Lower lobe of right lung (tissue), 2 donors: ENCODE data around the gene LDLR. TPM values are rescaled to one million over a fixed set of nuclear protein-coding genes. Genes with fewer than 3 reads are reported as not detected.
"Not testable (repeated sequence)": the region's sequence is repeated elsewhere in the genome, so short reads cannot be mapped to it uniquely, and the experiment has no call there.

Experiments
- ATAC-seq, 2 donors: fragments of 200-7000 bp; cut with Tn5 transposase; one replicate each; pipeline ENCODE4 v1.9.1; 2020 to 2022; ENCODE audit warnings: mild to moderate bottlenecking in 2 of 2, moderate library complexity in 2 of 2
- DNase-seq: peaks from one replicate; pipeline ENCODE4 v3.0.0-alpha.2; 2020
- H3K27ac ChIP-seq: fragments of 200-600 bp; one replicate; pipeline ENCODE4 v1.8.0; 2022
- H3K27me3 ChIP-seq: fragments of 200-600 bp; one replicate; pipeline ENCODE4 v1.8.0; 2022; ENCODE audit warnings: low read depth
- H3K36me3 ChIP-seq: fragments of 200-600 bp; one replicate; pipeline ENCODE4 v1.8.0; 2022; ENCODE audit warnings: mild to moderate bottlenecking
- H3K4me1 ChIP-seq: fragments of 200-600 bp; one replicate; pipeline ENCODE4 v1.8.0; 2022
- H3K4me3 ChIP-seq: fragments of 200-600 bp; one replicate; pipeline ENCODE4 v1.8.0; 2022; ENCODE audit warnings: mild to moderate bottlenecking
- H3K9me3 ChIP-seq: fragments of 200-600 bp; one replicate; pipeline ENCODE4 v1.8.0; 2022
- intact Hi-C: fragments of 100-400 bp; cut with DNase I; formaldehyde crosslinking; loops from one replicate; pipeline ENCODE4 v1.11.0; 2022
- total RNA-seq: library from RNA; stranded (reverse); fragmentation: NEBNext Ultra II Directional; extraction: Animal tissue kit (Norgen Biotek cat#: 25700); gene quantifications from one replicate; pipeline ENCODE4 v1.2.1, GENCODE V29; 2021
- TF ChIP-seq, protein P1 (sequence below): fragments of 200-600 bp; IDR thresholded peaks from one replicate; pipeline ENCODE4 v1.8.0; 2022; ENCODE audit warnings: antibody characterized with exemption, mild to moderate bottlenecking
- donor health status: DM: no; HTN: yes; CAD: no; lungs with severe emphysema.

The LDLR gene
- total RNA-seq, 1 donor from 2014 or later = 147 TPM

DNA sequence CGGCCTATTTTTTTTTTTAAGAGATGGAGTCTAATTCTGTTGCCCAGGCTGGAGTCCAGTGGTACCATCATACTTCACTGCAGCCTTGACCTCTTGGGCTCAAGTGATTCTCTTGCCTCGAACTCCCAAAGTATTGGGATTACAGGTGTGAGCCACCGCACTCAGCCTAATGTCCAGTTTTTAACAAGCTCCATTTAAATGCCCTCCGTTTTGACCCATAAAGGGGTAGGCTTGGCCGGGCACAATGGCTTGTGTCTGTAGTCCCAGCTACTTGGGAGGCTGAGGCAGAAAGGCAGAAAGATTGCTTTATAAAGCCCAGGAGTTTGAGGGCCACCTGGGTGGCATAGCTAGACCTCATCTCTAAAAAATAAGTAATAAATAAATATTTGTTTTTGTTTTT lies 11.8 kb downstream of the LDLR start:
- Histone ChIP-seq H3K4me1 (peaks cover 17% of the 10 kb centered on the region), H3K36me3 (peaks cover 64% of the 10 kb centered on the region), H3K4me3 (no peak overlapping the region), H3K27ac (no peak overlapping the region), H3K27me3 (no peaks in the 10 kb centered on the region), H3K9me3 (no peaks in the 10 kb centered on the region)
- intact Hi-C loops = no loop called here
- no peak for DNase-seq
- no peak for ATAC-seq
- TF ChIP-seq, protein P1, sequence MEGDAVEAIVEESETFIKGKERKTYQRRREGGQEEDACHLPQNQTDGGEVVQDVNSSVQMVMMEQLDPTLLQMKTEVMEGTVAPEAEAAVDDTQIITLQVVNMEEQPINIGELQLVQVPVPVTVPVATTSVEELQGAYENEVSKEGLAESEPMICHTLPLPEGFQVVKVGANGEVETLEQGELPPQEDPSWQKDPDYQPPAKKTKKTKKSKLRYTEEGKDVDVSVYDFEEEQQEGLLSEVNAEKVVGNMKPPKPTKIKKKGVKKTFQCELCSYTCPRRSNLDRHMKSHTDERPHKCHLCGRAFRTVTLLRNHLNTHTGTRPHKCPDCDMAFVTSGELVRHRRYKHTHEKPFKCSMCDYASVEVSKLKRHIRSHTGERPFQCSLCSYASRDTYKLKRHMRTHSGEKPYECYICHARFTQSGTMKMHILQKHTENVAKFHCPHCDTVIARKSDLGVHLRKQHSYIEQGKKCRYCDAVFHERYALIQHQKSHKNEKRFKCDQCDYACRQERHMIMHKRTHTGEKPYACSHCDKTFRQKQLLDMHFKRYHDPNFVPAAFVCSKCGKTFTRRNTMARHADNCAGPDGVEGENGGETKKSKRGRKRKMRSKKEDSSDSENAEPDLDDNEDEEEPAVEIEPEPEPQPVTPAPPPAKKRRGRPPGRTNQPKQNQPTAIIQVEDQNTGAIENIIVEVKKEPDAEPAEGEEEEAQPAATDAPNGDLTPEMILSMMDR = no peak

DNA sequence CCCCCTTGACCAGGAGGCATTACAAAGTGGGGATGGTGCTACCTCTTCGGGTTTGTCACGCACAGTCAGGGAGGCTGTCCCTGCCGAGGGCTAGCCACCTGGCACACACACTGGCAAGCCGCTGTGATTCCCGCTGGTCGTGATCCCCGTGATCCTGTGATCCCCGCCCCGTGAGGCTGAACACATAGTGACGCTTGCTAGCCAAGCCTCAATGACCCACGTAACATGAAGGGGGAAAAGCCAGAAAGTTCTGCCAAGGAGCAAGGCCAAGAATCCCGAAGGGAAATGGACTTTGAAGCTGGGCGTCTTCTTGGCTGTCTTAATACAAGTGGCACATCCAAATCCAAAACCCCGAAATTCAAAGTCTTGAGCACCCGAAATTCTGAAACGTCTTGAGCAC lies 13.7 kb downstream of the LDLR start:
- intact Hi-C loops = no loop called here
- DNase-seq (no peak), ATAC-seq (peak in 1 of 2 donors; percentile 20)
- TF ChIP-seq, protein P1 = no peak
- Histone ChIP-seq H3K9me3 (no peaks in the 10 kb centered on the region), H3K4me3 (no peak overlapping the region), H3K4me1 (peaks cover under 1% of the 10 kb centered on the region), H3K27me3 (no peaks in the 10 kb centered on the region), H3K27ac (no peak overlapping the region), H3K36me3 (peaks cover 80% of the 10 kb centered on the region)

DNA sequence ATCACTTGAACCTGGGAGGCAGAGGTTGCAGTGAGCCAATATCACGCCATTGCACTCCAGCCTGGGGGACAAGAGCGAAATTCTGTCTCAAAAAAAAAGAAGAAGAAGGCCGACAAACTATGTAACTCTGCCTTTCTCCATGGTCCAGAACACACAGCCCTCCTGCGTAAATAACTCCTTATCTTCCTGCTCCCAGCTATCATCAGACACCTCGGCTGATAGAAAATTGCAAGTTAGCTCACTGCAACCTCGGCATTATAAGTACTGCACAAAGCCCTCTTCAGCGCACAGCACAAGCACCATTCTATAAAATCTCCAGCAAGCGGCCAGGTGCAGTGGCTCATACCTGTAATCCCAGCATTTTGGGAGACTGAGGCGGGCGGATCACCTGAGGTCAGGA lies 14.4 kb downstream of the LDLR start:
- H3K27ac ChIP-seq, H3K27me3 ChIP-seq, intact Hi-C loops, ATAC-seq, H3K9me3 ChIP-seq, H3K4me1 ChIP-seq, H3K4me3 ChIP-seq, DNase-seq: not testable (repeated sequence)
- H3K36me3 ChIP-seq = peaks cover 87% of the 10 kb centered on the region

DNA sequence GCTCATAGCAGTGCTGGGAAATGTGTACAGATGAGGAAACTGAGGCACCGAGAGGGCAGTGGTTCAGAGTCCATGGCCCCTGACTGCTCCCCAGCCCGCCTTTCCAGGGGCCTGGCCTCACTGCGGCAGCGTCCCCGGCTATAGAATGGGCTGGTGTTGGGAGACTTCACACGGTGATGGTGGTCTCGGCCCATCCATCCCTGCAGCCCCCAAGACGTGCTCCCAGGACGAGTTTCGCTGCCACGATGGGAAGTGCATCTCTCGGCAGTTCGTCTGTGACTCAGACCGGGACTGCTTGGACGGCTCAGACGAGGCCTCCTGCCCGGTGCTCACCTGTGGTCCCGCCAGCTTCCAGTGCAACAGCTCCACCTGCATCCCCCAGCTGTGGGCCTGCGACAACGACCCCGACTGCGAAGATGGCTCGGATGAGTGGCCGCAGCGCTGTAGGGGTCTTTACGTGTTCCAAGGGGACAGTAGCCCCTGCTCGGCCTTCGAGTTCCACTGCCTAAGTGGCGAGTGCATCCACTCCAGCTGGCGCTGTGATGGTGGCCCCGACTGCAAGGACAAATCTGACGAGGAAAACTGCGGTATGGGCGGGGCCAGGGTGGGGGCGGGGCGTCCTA lies 15.9 kb downstream of the LDLR start:
- H3K4me3 ChIP-seq = no peak overlapping the region
- intact Hi-C loops = no loop called here
- DNase-seq = no peak

DNA sequence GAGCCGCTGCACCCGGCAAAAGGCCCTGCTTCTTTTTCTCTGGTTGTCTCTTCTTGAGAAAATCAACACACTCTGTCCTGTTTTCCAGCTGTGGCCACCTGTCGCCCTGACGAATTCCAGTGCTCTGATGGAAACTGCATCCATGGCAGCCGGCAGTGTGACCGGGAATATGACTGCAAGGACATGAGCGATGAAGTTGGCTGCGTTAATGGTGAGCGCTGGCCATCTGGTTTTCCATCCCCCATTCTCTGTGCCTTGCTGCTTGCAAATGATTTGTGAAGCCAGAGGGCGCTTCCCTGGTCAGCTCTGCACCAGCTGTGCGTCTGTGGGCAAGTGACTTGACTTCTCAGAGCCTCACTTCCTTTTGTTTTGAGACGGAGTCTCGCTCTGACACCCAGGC lies 17.2 kb downstream of the LDLR start:
- intact Hi-C loops = no loop called here

More for the DNA sequence above, 15.9 kb downstream of the LDLR start:
- TF ChIP-seq, protein P1 = no peak
- H3K9me3 ChIP-seq = no peaks in the 10 kb centered on the region
- peaks cover 99% of the 10 kb centered on the region for H3K36me3 ChIP-seq
- no peaks in the 10 kb centered on the region for H3K4me1 ChIP-seq
- peak; percentile 31 to 35 for ATAC-seq
- H3K27me3 ChIP-seq = no peaks in the 10 kb centered on the region
- H3K27ac ChIP-seq = no peak overlapping the region

DNA sequence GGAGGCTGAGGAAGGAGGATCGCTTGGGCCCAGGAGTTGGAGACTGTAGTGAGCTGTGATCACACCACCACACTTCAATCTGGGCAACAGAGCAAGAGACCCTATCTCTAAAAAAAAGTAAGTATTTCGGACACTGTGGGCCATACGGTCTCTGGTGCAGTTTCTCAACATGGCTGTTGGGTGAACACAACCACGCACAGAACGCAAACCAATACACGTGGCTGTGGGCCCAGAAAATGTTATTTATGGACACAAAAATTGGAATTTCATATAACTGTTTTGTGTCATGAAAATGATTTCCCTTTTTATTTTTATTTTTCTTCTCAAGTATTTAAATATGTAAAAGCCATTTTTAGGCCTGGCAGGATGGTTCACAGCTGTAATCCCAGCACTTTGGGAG lies 19.5 kb downstream of the LDLR start:
- ATAC-seq (no peak), DNase-seq (no peak)
- H3K4me1 ChIP-seq = no peaks in the 10 kb centered on the region
- no peaks in the 10 kb centered on the region for H3K9me3 ChIP-seq
- H3K27ac ChIP-seq = no peak overlapping the region
- TF ChIP-seq, protein P1 = no peak
- intact Hi-C loops = no loop called here
- H3K4me3 ChIP-seq = no peak overlapping the region
- H3K27me3 ChIP-seq = no peaks in the 10 kb centered on the region
- peaks cover 98% of the 10 kb centered on the region for H3K36me3 ChIP-seq

More for the DNA sequence above, 17.2 kb downstream of the LDLR start:
- Histone ChIP-seq H3K27ac (peak overlapping the region; percentile 28), H3K9me3 (no peaks in the 10 kb centered on the region), H3K4me1 (no peaks in the 10 kb centered on the region), H3K4me3 (no peak overlapping the region), H3K36me3 (peaks cover 100% of the 10 kb centered on the region), H3K27me3 (no peaks in the 10 kb centered on the region)
- DNase-seq (no peak), ATAC-seq (peak; percentile 3 to 44)
- TF ChIP-seq, protein P1 = no peak
